HCT116 (cell line): Measurements from ENCODE around the gene PDE4D. TPM values are rescaled to one million over a fixed set of nuclear protein-coding genes. Genes with fewer than 3 reads are reported as not detected.

Source experiments
- ATAC-seq: fragments of 200-7000 bp; cut with Tn5 transposase; 2 replicates; pipeline ENCODE4 v1.9.1; 2020; ENCODE audit warnings: mild to moderate bottlenecking, moderate library complexity
- BruUV-seq: library from RNA; stranded (reverse); fragments of 400-500 nt; replicated peaks from 2 replicates; lab custom pipeline; 2021; lab: Mats Ljungman, UMichigan
- CTCF ChIA-PET: fragments of 300-600 bp; sonication (Branson Sonifier 250); formaldehyde crosslinking; loops from one replicate; lab custom pipeline; 2021; ENCODE audit warnings: antibody characterized with exemption; lab: Charles Lee
- POLR2A ChIA-PET: fragments of 300-600, 350-600 bp; sonication (Branson Sonifier 250); formaldehyde crosslinking; loops from one replicate; lab custom pipeline; 2021; ENCODE audit warnings: antibody characterized with exemption; lab: Charles Lee
- RAD21 ChIA-PET, 2 experiments: fragments of 300-600 bp; sonication (Branson Sonifier 250); formaldehyde crosslinking; loops; one replicate each; lab custom pipeline; 2023; ENCODE audit warnings: low total read pairs in 2 of 2; ENCODE audit not compliant: uncharacterized antibody in 2 of 2, unreplicated experiment in 2 of 2, low non-redundant PET in 1 of 2; lab: Charles Lee
- DNase-seq: peaks from one replicate; pipeline ENCODE4 v3.0.0-alpha.2; 2010; ENCODE audit warnings: low read depth, low spot score
- H2AFZ ChIP-seq: fragments of 200-600 bp; shearing (Covaris generic), sonication (generic); 2 replicates; pipeline ENCODE4 v1.6.1; 2017; ENCODE audit warnings: low read depth, mixed run types, mixed read lengths, antibody characterized with exemption, low read length; ENCODE audit not compliant: poor library complexity, severe bottlenecking
- H3K27ac ChIP-seq: 2 replicates; pipeline ENCODE4 v1.5.1; 2012; ENCODE audit warnings: low read depth, low read length
- H3K27me3 ChIP-seq: fragments of 200-600 bp; sonication (generic); 2 replicates; pipeline ENCODE4 v1.6.1; 2016; ENCODE audit warnings: mixed run types, low read length, mixed read lengths; ENCODE audit not compliant: insufficient read depth
- H3K36me3 ChIP-seq, 2 experiments: fragments of 200-500 bp in 1 of 2; fragments of 200-600 bp in 1 of 2; sonication (Bioruptor generic) in 1 of 2; sonication (generic) in 1 of 2; 2 replicates each; pipeline versions ENCODE4 v1.5.1 to v1.6.1; 2014 to 2016; ENCODE audit warnings: low read length in 2 of 2, inconsistent platforms in 1 of 2, mixed read lengths in 1 of 2, mixed run types in 1 of 2; ENCODE audit not compliant: insufficient read depth in 2 of 2, control insufficient read depth in 1 of 2
- H3K4me1 ChIP-seq, 2 experiments: fragments of 200-600 bp in 1 of 2; sonication (generic) in 1 of 2; 2 replicates each; pipeline versions ENCODE4 v1.5.1 to v1.6.1; 2012 to 2017; ENCODE audit warnings: low read length in 2 of 2, inconsistent platforms in 1 of 2, mild to moderate bottlenecking in 1 of 2, mixed read lengths in 1 of 2, mixed run types in 1 of 2, moderate library complexity in 1 of 2; ENCODE audit not compliant: insufficient read depth in 2 of 2, control insufficient read depth in 1 of 2
- H3K4me2 ChIP-seq: fragments of 200-600 bp; sonication (generic); 2 replicates; pipeline ENCODE4 v1.6.1; 2017; ENCODE audit warnings: mixed run types, low read length, mixed read lengths
- H3K4me3 ChIP-seq, 2 experiments: fragments of 200-600 bp in 1 of 2; sonication (generic) in 1 of 2; replicated peaks in 1 of 2; 2 replicates each; pipeline ENCODE4 v1.5.1; 2011 to 2016; ENCODE audit warnings: low read length in 2 of 2, control low read depth in 1 of 2, low read depth in 1 of 2, mild to moderate bottlenecking in 1 of 2, mixed read lengths in 1 of 2, mixed run types in 1 of 2
- H3K79me2 ChIP-seq: fragments of 200-600 bp; sonication (generic); 2 replicates; pipeline ENCODE4 v1.6.1; 2017; ENCODE audit warnings: mild to moderate bottlenecking, mixed run types, low read length, moderate library complexity, mixed read lengths; ENCODE audit not compliant: insufficient read depth
- H3K9ac ChIP-seq: fragments of 200-600 bp; sonication (generic); 2 replicates; pipeline ENCODE4 v1.6.1; 2016; ENCODE audit warnings: low read length, mixed read lengths
- H3K9me2 ChIP-seq: fragments of 200-600 bp; sonication (generic), shearing (Covaris generic); 2 replicates; pipeline ENCODE4 v1.6.1; 2017; ENCODE audit warnings: mixed run types, mild to moderate bottlenecking, moderate library complexity; ENCODE audit not compliant: insufficient read depth
- H3K9me3 ChIP-seq, 2 experiments: fragments of 200-500 bp in 1 of 2; fragments of 200-600 bp in 1 of 2; sonication (Bioruptor generic) in 1 of 2; sonication (generic) in 1 of 2; 2 replicates each; pipeline ENCODE4 v1.6.1; 2014 to 2017; ENCODE audit warnings: low read length in 2 of 2, mixed read lengths in 2 of 2, inconsistent platforms in 1 of 2, low read depth in 1 of 2, mild to moderate bottlenecking in 1 of 2, mixed run types in 1 of 2, moderate library complexity in 1 of 2; ENCODE audit not compliant: control insufficient read depth in 1 of 2, insufficient read depth in 1 of 2
- H4K20me1 ChIP-seq: fragments of 200-600 bp; sonication (generic), shearing (Covaris generic); 2 replicates; pipeline ENCODE4 v1.6.1; 2017; ENCODE audit warnings: mixed run types, mild to moderate bottlenecking, moderate library complexity; ENCODE audit not compliant: insufficient read depth
- EGR1 ChIP-seq: IDR thresholded peaks from 2 replicates; pipeline ENCODE4 v1.6.1; 2012; ENCODE audit warnings: low read depth
- POLR2A ChIP-seq: IDR thresholded peaks from 2 replicates; pipeline ENCODE4 v1.7.0; 2011; ENCODE audit warnings: borderline replicate concordance; ENCODE audit not compliant: insufficient read depth, insufficient read length; ENCODE audit errors: extremely low read depth
- intact Hi-C: fragments of 100-400 bp; cut with micrococcal nuclease; formaldehyde crosslinking; loops from 2 replicates; pipeline ENCODE4 v1.10.0; 2022
- total RNA-seq: library from RNA; stranded (reverse); gene quantifications from one replicate; pipeline ENCODE4 v1.2.1, GENCODE V29; 2021; ENCODE audit not compliant: unreplicated experiment
- TF ChIP-seq, protein P1 (sequence below): IDR thresholded peaks from 2 replicates; pipeline ENCODE4 v1.6.1; 2011; ENCODE audit warnings: mild to moderate bottlenecking, low read length, moderate library complexity; ENCODE audit not compliant: insufficient replicate concordance; ENCODE audit errors: extremely low read depth
- TF ChIP-seq, protein P2 (sequence below), 3 experiments: fragments of 200-600 bp in 1 of 3; sonication (generic) in 1 of 3; IDR thresholded peaks in 2 of 3; conservative IDR thresholded peaks in 1 of 3; 2 replicates each; pipeline ENCODE4 v1.5.1; 2012 to 2017; ENCODE audit warnings: low read depth in 2 of 3, low read length in 2 of 3, antibody characterized with exemption in 1 of 3, borderline replicate concordance in 1 of 3, control low read depth in 1 of 3, mild to moderate bottlenecking in 1 of 3, mixed read lengths in 1 of 3, mixed run types in 1 of 3, moderate library complexity in 1 of 3; ENCODE audit not compliant: insufficient read depth in 1 of 3

The PDE4D gene
- total RNA-seq, 1 experiment from 2014 or later: 1.1 TPM

DNA sequence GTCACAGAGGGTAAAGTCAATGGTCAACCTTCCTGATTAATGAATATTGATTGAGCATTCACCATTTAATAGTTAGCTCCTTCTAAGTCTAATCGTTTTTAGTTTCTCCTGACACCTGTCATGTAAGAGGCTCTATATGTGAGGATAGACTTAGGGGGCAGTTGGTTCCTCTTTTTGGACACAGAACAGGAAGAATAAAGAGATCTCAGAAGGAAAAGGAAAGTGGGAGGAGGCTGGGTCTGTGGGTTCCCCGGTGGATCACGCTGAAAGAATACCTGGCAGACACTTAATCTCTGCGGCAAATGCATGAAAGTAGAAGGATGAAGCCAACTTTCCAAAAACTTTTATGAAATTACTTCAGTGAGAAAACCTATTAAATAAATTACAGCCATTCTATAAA lies 98.4 kb downstream of the PDE4D start:
- no peak overlapping the region for H3K4me3 ChIP-seq
- no peaks in the 10 kb centered on the region for H3K36me3 ChIP-seq
- TF ChIP-seq POLR2A (no peak), EGR1 (no peak)
- TF ChIP-seq, protein P1, sequence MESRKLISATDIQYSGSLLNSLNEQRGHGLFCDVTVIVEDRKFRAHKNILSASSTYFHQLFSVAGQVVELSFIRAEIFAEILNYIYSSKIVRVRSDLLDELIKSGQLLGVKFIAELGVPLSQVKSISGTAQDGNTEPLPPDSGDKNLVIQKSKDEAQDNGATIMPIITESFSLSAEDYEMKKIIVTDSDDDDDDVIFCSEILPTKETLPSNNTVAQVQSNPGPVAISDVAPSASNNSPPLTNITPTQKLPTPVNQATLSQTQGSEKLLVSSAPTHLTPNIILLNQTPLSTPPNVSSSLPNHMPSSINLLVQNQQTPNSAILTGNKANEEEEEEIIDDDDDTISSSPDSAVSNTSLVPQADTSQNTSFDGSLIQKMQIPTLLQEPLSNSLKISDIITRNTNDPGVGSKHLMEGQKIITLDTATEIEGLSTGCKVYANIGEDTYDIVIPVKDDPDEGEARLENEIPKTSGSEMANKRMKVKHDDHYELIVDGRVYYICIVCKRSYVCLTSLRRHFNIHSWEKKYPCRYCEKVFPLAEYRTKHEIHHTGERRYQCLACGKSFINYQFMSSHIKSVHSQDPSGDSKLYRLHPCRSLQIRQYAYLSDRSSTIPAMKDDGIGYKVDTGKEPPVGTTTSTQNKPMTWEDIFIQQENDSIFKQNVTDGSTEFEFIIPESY: no peak
- TF ChIP-seq, protein P2, sequence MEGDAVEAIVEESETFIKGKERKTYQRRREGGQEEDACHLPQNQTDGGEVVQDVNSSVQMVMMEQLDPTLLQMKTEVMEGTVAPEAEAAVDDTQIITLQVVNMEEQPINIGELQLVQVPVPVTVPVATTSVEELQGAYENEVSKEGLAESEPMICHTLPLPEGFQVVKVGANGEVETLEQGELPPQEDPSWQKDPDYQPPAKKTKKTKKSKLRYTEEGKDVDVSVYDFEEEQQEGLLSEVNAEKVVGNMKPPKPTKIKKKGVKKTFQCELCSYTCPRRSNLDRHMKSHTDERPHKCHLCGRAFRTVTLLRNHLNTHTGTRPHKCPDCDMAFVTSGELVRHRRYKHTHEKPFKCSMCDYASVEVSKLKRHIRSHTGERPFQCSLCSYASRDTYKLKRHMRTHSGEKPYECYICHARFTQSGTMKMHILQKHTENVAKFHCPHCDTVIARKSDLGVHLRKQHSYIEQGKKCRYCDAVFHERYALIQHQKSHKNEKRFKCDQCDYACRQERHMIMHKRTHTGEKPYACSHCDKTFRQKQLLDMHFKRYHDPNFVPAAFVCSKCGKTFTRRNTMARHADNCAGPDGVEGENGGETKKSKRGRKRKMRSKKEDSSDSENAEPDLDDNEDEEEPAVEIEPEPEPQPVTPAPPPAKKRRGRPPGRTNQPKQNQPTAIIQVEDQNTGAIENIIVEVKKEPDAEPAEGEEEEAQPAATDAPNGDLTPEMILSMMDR (IDR thresholded peaks at IDR 0.05 in 2 of 3, conservative IDR thresholded peaks at IDR 0.05 in 1 of 3; ENCODE audit: borderline replicate concordance in 1 of 3, insufficient read depth in 1 of 3, low read depth in 2 of 3, low read length in 2 of 3): no peak
- ChIA-PET POLR2A (no interaction called here), RAD21 (no interaction called here), CTCF (no interaction called here)
- no peaks in the 10 kb centered on the region for H3K9me2 ChIP-seq
- H3K27ac ChIP-seq: no peak overlapping the region
- intact Hi-C loops: loop anchor here (10.0 kb wide), 1 partner anchor 900 kb away; no protein-coding TSS in a partner anchor
- no peak overlapping the region for H3K4me2 ChIP-seq
- ATAC-seq (no peak), DNase-seq (no peak)
- no peaks in the 10 kb centered on the region for H3K9me3 ChIP-seq
- H3K27me3 ChIP-seq: peaks cover 25% of the 10 kb centered on the region; the same call in 1 of the 2 replicates
- BruUV-seq: no TSS peak
- H3K9ac ChIP-seq: no peak overlapping the region
- no peaks in the 10 kb centered on the region for H3K79me2 ChIP-seq
- no peaks in the 10 kb centered on the region for H3K4me1 ChIP-seq
- H2AFZ ChIP-seq: no peak overlapping the region
- H4K20me1 ChIP-seq: no peaks in the 10 kb centered on the region
